Activated CD8-positive, alpha-beta T cell treated with anti-CD3 and anti-CD28 coated beads for 36 hours (primary cell): ENCODE results near the gene CPPED1. TPM values are rescaled to one million over a fixed set of nuclear protein-coding genes. Genes with fewer than 3 reads are reported as not detected.

Source experiments
- ATAC-seq: fragments of 200-7000 bp; cut with Tn5 transposase; one replicate; pipeline ENCODE4 v1.10.0; 2021; ENCODE audit warnings: mild to moderate bottlenecking, moderate library complexity
- CTCF ChIA-PET: fragments of 350-600 bp; sonication (Branson Sonifier 250); formaldehyde crosslinking; loops from one replicate; lab custom pipeline; 2021; ENCODE audit warnings: antibody characterized with exemption; lab: Charles Lee
- POLR2A ChIA-PET: fragments of 350-600 bp; sonication (Branson Sonifier 250); formaldehyde crosslinking; loops from one replicate; lab custom pipeline; 2021; ENCODE audit warnings: antibody characterized with exemption; lab: Charles Lee
- DNase-seq: peaks from one replicate; pipeline ENCODE4 v3.0.0-alpha.2; 2020
- H3K27ac Mint-ChIP-seq: one replicate; pipeline ENCODE4 v1.8.0; 2021; ENCODE audit warnings: mild to moderate bottlenecking, mixed read lengths
- H3K27me3 Mint-ChIP-seq: one replicate; pipeline ENCODE4 v1.8.0; 2021; ENCODE audit warnings: mixed read lengths
- H3K36me3 Mint-ChIP-seq: one replicate; pipeline ENCODE4 v1.8.0; 2021; ENCODE audit warnings: low read depth, mixed read lengths
- H3K4me1 Mint-ChIP-seq: one replicate; pipeline ENCODE4 v1.8.0; 2021; ENCODE audit warnings: low read depth, mixed read lengths
- H3K4me3 Mint-ChIP-seq: one replicate; pipeline ENCODE4 v1.8.0; 2021; ENCODE audit warnings: mild to moderate bottlenecking, moderate library complexity, mixed read lengths
- H3K9me3 Mint-ChIP-seq: one replicate; pipeline ENCODE4 v1.8.0; 2021; ENCODE audit warnings: mixed read lengths
- CTCF ChIP-seq: fragments of 200-600 bp; IDR thresholded peaks from one replicate; pipeline ENCODE4 v1.8.0; 2022; ENCODE audit warnings: antibody characterized with exemption, mild to moderate bottlenecking
- intact Hi-C: fragments of 100-400 bp; cut with micrococcal nuclease; formaldehyde crosslinking; loops from one replicate; pipeline ENCODE4 v1.10.0; 2022
- total RNA-seq, 2 experiments: library from RNA; stranded (reverse); gene quantifications; one replicate each; pipeline ENCODE4 v1.2.3, GENCODE V29; 2021

CPPED1 gene
- total RNA-seq, 2 experiments from 2014 or later: 5.0 to 5.7 TPM

- POLR2A ChIA-PET: no interaction called here
- ATAC-seq (no peak), DNase-seq (peak; percentile 28)
- H3K4me3 Mint-ChIP-seq: no peak overlapping the region
- CTCF ChIA-PET: no interaction called here
- no peaks in the 10 kb centered on the region for H3K4me1 Mint-ChIP-seq
- intact Hi-C loops: no loop called here
- peaks cover 19% of the 10 kb centered on the region for H3K9me3 Mint-ChIP-seq
- peaks cover 11% of the 10 kb centered on the region for H3K36me3 Mint-ChIP-seq
- H3K27ac Mint-ChIP-seq: no peak overlapping the region
- TF ChIP-seq CTCF: no peak
- no peaks in the 10 kb centered on the region for H3K27me3 Mint-ChIP-seq
These were observed 142.0 kb downstream of the CPPED1 start for GRCh38 chr16:12661656-12662172.

GRCh38 chr16:12659871-12660270 lies 143.8 kb downstream of the CPPED1 start:
- ChIA-PET CTCF (no interaction called here), POLR2A (no interaction called here)
- ATAC-seq (no peak), DNase-seq (no peak)
- intact Hi-C loops: no loop called here
- Mint-ChIP-seq H3K4me3 (no peak overlapping the region), H3K27ac (no peak overlapping the region), H3K27me3 (no peaks in the 10 kb centered on the region), H3K36me3 (peaks cover 8% of the 10 kb centered on the region), H3K9me3 (peaks cover 14% of the 10 kb centered on the region), H3K4me1 (no peaks in the 10 kb centered on the region)
- TF ChIP-seq CTCF: no peak

GRCh38 chr16:12658506-12658905 lies 145.2 kb downstream of the CPPED1 start:
- Mint-ChIP-seq H3K4me3 (no peak overlapping the region), H3K9me3 (peaks cover 14% of the 10 kb centered on the region), H3K27ac (no peak overlapping the region), H3K27me3 (no peaks in the 10 kb centered on the region), H3K36me3 (peaks cover 1% of the 10 kb centered on the region), H3K4me1 (no peaks in the 10 kb centered on the region)
- POLR2A ChIA-PET: no interaction called here
- ATAC-seq: no peak
- DNase-seq: no peak
- no peak for TF ChIP-seq CTCF
- CTCF ChIA-PET: no interaction called here
- intact Hi-C loops: no loop called here

DNA sequence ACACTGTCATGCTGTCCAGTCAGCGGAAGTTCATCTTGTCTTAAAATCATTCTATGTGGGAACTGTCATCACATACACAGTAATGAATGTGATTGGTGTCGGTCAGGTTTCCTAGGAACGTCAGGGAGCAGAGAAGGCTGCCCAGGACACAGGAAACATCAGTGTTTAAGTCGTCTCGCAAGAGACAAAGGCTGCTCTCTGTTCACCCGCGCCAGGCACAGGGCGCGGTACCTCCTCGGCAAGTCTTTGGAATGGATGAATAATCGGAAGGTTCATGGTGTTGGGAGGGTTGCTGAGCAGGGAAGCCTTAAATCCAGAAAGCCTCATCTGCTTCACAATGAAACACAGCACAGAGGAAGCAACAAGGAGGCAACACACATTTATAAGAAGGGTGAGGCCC lies 148.2 kb downstream of the CPPED1 start:
- DNase-seq (no peak), ATAC-seq (no peak)
- H3K27me3 Mint-ChIP-seq: no peaks in the 10 kb centered on the region
- no peaks in the 10 kb centered on the region for H3K36me3 Mint-ChIP-seq
- ChIA-PET POLR2A (no interaction called here), CTCF (no interaction called here)
- H3K27ac Mint-ChIP-seq: no peak overlapping the region
- intact Hi-C loops: no loop called here
- peaks cover 14% of the 10 kb centered on the region for H3K9me3 Mint-ChIP-seq
- no peaks in the 10 kb centered on the region for H3K4me1 Mint-ChIP-seq
- no peak overlapping the region for H3K4me3 Mint-ChIP-seq
- TF ChIP-seq CTCF: no peak

DNA sequence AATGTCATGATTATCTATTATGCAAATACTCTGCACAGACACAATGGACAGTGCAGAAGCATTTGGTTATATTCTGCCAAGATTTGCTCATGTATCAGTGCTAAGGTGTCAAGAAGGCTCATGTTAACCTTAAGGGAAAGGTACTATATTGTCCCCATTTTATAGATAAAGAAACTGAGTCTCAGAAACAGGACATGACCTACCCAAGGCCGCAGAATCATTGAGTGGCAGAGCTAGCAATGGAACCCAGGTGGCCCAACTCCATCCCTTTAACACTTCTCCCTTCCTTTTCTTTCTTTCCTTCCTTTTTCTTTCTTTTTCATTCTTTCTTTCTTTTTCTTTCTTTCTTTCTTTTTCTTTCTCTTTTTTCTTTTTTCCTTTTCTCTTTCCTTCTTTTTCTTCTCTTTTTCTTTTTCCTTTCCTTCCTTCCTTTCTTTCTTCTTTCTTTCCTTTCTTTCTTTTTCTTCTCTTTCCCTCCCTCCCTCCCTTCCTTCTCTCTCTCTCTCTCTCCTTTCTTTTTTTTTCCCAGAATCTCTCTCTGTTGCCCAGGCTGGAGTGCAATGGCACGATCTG lies 149.8 kb downstream of the CPPED1 start:
- no peak overlapping the region for H3K4me3 Mint-ChIP-seq
- peak; percentile 28 for TF ChIP-seq CTCF
- DNase-seq (no peak), ATAC-seq (no peak)
- POLR2A ChIA-PET: no interaction called here
- H3K27me3 Mint-ChIP-seq: no peaks in the 10 kb centered on the region
- CTCF ChIA-PET: no interaction called here
- intact Hi-C loops: no loop called here
- H3K27ac Mint-ChIP-seq: no peak overlapping the region
- no peaks in the 10 kb centered on the region for H3K36me3 Mint-ChIP-seq
- no peaks in the 10 kb centered on the region for H3K4me1 Mint-ChIP-seq
- peaks cover 11% of the 10 kb centered on the region for H3K9me3 Mint-ChIP-seq
